GM13976 (cell line): ENCODE results near the gene CDHR3.

Experiments used
- DNase-seq: peaks from one replicate; pipeline ENCODE4 v3.0.0; 2012; ENCODE audit warnings: low spot score
- in situ Hi-C: fragments of 300-500 bp; cut with MboI; formaldehyde crosslinking; loops from one replicate; pipeline ENCODE4 v1.12.0; 2022; ENCODE audit warnings: low sequenced_read_pairs, mixed read lengths, inconsistent platforms; ENCODE audit not compliant: unreplicated experiment
- TF ChIP-seq, protein P1 (sequence below): IDR thresholded peaks from 2 replicates; pipeline ENCODE4 v1.5.1; 2012; ENCODE audit warnings: borderline replicate concordance, mild to moderate bottlenecking; ENCODE audit not compliant: insufficient read depth; ENCODE audit errors: extremely low read depth, missing control alignments, control extremely low read depth

CDHR3 gene

DNA sequence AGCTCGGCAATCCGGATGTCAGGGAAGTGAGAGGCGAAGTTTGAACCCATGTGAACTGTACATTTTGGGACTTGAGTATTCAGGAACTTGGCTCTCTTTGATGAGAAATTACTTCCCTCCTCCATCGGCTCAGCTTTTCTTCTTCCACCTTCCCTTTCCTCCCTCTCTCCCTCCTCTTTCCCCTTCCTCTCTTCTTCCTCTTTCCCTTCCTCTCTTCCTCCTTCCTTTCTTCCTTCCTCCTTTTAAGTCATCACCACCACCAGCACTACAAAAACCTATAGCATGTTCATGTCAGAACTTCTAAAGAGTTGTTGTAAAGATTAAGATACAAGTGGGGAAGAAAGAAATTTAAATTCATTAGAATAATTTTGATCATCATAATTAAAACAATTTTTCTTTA is 31.9 kb upstream of the CDHR3 start:
- DNase-seq = no peak

DNA sequence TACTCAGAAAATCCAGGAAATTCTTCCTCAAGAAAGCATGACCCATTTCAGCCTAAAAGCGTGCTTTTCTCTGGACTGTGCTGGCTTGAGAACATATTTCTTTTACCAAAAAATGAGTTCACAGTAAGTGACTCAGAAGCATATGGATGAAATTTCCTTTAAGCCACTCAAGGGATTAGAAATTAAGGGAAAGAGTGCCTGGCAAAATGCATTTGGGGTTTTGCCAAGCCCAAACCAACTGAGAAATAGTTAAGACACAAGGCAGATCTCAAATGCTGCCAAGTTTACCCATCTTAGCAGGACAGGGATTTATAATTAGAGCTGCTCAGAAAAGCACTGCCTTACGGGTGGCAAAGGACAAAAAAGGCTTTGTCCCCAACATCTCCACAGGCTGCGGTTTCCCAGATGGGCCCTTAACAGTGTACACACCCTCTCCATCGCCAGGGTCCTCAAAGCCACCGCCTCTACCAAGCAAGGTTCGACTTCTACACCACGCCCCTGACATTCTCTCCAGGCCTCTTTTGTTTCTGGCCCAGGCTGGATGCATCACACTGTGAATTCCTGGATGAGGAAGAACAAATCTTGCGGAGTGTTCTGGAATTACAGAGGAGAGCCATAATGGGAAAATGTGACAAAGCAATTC is 30.1 kb upstream of the CDHR3 start:
- in situ Hi-C loops = no loop called here
- TF ChIP-seq, protein P1, sequence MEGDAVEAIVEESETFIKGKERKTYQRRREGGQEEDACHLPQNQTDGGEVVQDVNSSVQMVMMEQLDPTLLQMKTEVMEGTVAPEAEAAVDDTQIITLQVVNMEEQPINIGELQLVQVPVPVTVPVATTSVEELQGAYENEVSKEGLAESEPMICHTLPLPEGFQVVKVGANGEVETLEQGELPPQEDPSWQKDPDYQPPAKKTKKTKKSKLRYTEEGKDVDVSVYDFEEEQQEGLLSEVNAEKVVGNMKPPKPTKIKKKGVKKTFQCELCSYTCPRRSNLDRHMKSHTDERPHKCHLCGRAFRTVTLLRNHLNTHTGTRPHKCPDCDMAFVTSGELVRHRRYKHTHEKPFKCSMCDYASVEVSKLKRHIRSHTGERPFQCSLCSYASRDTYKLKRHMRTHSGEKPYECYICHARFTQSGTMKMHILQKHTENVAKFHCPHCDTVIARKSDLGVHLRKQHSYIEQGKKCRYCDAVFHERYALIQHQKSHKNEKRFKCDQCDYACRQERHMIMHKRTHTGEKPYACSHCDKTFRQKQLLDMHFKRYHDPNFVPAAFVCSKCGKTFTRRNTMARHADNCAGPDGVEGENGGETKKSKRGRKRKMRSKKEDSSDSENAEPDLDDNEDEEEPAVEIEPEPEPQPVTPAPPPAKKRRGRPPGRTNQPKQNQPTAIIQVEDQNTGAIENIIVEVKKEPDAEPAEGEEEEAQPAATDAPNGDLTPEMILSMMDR = no peak
- no peak for DNase-seq

More for the DNA sequence above, 31.9 kb upstream of the CDHR3 start:
- TF ChIP-seq, protein P1 = no peak
- in situ Hi-C loops = no loop called here

DNA sequence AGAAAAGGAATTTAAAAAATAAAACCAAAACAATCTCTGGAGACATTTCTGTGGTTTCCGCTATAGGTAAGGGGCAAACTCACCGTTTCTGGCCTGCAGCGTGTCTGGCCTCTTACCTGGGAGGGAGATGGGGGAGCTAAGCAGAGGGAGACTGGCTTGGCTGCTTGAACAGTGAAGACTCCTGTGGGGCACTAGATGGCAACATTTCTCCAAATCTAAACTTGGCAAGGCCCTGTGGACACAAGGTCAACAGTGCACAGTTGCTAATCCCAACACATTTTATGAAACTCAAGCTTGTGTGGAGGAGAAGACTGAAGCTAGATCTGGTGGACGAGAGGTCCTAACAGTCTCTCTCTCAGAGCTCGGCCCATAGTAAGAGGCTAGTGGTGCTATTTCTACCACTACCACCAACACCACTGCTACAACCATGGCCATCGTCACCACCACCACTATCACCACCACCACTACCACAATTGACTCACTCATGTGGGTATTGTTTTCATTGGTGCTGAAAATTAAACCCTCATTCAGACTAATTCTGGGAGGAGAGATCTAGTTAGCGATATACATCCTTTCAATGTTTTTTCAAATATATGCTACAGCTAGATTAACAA is 28.4 kb upstream of the CDHR3 start:
- TF ChIP-seq, protein P1 = no peak
- no peak for DNase-seq
- in situ Hi-C loops = no loop called here

DNA sequence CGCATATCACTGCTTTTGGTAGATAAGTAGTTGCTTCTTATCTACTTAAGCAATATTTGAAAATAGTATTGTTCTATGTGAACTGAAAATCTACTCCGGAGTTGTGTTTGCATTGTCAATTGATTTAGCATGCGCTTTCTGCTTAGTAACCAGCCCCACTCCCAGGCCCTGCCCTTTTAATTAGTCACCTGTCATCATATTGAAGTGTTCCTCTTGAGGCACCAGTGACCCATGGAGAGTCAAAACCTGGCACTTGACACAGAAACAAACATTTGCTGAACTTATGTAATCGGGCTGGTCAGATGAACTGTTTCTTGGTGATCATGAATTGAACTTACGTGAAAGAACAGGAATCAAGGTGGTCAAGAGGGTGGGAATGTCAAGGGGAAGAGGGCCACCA is 27.8 kb upstream of the CDHR3 start:
- in situ Hi-C loops = no loop called here
- DNase-seq = no peak
- TF ChIP-seq, protein P1 = no peak

DNA sequence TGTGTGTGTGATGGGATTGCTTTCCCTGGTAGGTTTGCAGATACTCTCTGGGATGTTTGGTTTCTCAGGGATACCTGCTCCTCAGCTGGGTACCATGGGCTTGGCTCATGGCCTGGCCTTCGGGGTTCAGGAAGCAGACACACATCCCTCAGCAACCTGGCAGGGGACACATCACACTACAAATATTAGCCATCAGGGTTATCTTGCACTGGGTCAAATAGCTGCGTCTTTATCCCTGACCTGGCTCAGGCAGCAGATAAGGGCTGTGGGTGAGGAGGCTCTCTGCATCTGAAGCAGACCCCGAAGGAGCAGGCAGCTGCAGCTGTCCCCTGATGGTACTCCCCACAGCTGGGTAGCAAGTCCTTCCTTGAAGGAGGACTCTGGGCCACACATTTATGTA is 25.7 kb upstream of the CDHR3 start:
- in situ Hi-C loops = no loop called here
- TF ChIP-seq, protein P1 = no peak
- no peak for DNase-seq

DNA sequence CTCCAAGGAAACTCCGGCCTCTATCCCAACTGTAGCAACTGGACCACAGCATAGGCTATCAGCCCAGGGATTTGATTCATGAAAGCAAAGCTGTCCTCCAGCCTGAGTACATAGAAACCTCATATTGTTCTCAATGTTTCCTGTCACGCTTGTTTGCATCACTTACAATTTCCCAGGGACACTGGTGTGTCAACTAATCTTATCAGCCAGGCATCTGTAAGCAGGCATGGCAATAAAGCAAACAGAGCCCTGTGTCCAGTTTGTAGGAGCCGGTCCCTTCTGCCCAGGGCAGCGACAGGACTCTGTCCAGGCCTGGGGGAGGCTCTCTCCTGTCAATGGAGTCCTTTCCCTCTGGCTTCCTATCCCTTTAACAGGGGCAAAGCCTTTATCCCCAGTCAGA is 23.0 kb upstream of the CDHR3 start:
- in situ Hi-C loops = no loop called here
- TF ChIP-seq, protein P1 = no peak

DNA sequence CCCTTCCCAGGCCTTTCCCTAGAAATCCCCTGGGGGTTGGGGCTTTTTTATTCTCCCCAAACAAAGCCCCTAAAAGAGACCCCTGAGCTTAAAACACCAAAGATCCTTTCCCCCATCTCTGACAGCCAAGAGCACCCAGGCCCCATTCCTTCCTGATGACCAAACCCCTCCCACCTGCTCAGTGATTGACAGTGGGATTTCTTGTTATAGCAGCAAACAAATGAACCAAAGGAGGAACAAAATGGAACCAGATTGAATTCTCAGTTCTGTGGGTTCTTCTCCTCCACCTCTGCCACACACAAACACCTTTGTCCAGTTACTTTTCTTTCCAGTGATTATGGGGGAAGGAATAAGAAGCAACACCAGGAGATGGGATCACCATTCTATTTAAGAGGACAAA is 21.5 kb upstream of the CDHR3 start:
- in situ Hi-C loops = no loop called here
- no peak for DNase-seq
- TF ChIP-seq, protein P1 = no peak

More for the DNA sequence above, 23.0 kb upstream of the CDHR3 start:
- DNase-seq = no peak
